DMS 273 (cell line): ENCODE results near the gene ENOX1.

Experiments
- DNase-seq: peaks from one replicate; lab custom pipeline; 2025; ENCODE audit not compliant: unreplicated experiment; lab: John Stamatoyannopoulos, UW

The ENOX1 gene

GRCh38 chr13:43295825-43296564 is 490.8 kb downstream of the ENOX1 start:
- no peak for DNase-seq

- DNase-seq, result no peak
These were observed 491.5 kb downstream of the ENOX1 start for GRCh38 chr13:43295321-43295720.

GRCh38 chr13:43294412-43294811 is 492.4 kb downstream of the ENOX1 start:
- DNase-seq, result no peak

- no peak for DNase-seq
These were observed 492.8 kb downstream of the ENOX1 start for GRCh38 chr13:43293986-43294385.

- no peak for DNase-seq
These were observed 493.2 kb downstream of the ENOX1 start for GRCh38 chr13:43293561-43293960.

GRCh38 chr13:43293008-43293407 is 493.8 kb downstream of the ENOX1 start:
- DNase-seq, result no peak

- DNase-seq, result no peak
These were observed 495.3 kb downstream of the ENOX1 start for GRCh38 chr13:43291287-43292060.

GRCh38 chr13:43289470-43290255 is 497.1 kb downstream of the ENOX1 start:
- peak; percentile 9 for DNase-seq

GRCh38 chr13:43286751-43287150 is 500.0 kb downstream of the ENOX1 start:
- DNase-seq, result no peak

GRCh38 chr13:43285933-43286597 is 500.7 kb downstream of the ENOX1 start:
- DNase-seq, result peak; percentile 52

GRCh38 chr13:43284162-43284561 is 502.6 kb downstream of the ENOX1 start:
- no peak for DNase-seq

GRCh38 chr13:43279696-43280095 is 507.1 kb downstream of the ENOX1 start:
- no peak for DNase-seq

GRCh38 chr13:43278127-43278526 is 508.6 kb downstream of the ENOX1 start:
- DNase-seq, result no peak

- no peak for DNase-seq
These were observed 509.6 kb downstream of the ENOX1 start for GRCh38 chr13:43277142-43277541.

GRCh38 chr13:43274881-43275280 is 511.9 kb downstream of the ENOX1 start:
- DNase-seq, result no peak

GRCh38 chr13:43273362-43273761 is 513.4 kb downstream of the ENOX1 start:
- peak; percentile 20 for DNase-seq

GRCh38 chr13:43272851-43273250 is 513.9 kb downstream of the ENOX1 start:
- no peak for DNase-seq

GRCh38 chr13:43271152-43271551 is 515.6 kb downstream of the ENOX1 start:
- DNase-seq, result no peak

GRCh38 chr13:43270130-43270830 is 516.5 kb downstream of the ENOX1 start:
- DNase-seq, result no peak

GRCh38 chr13:43269037-43269481 is 517.7 kb downstream of the ENOX1 start:
- DNase-seq, result no peak
